Measurements from ENCODE around the gene NDUFB2.
"Not testable (repeated sequence)": the region's sequence is repeated elsewhere in the genome, so short reads cannot be mapped to it uniquely, and the experiment has no call there.

NDUFB2 gene

DNA sequence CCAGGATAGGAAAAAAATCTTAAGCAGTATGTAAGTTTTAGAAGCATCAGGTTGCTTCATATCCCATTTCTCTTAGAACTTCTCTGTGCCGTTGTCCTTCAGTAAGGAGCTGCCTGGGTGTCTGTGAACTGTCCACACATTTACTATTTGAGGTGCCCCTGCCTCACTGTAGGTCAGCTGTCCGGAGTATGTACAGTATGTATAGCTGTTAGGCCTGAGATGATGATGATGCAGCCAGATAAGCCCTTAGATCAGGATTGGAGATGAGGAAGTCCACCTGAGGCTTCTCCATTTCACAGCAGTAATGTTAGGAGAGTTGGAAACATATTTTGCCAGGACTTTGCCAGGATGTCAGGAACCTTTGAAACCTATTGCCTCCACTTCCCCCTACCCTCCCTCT, 7.7 kb downstream of the NDUFB2 start:
- TF ChIP-seq CTCF (IDR thresholded peaks at IDR 0.05; ENCODE audit: low read depth, low read length) = no peak
- no peak for DNase-seq (ENCODE audit: low read depth in 2 of 2)
- H3K4me3 ChIP-seq (replicated peaks in 1 of 2; ENCODE audit: low read depth in 2 of 2, low read length in 2 of 2) = no peak overlapping the region

DNA sequence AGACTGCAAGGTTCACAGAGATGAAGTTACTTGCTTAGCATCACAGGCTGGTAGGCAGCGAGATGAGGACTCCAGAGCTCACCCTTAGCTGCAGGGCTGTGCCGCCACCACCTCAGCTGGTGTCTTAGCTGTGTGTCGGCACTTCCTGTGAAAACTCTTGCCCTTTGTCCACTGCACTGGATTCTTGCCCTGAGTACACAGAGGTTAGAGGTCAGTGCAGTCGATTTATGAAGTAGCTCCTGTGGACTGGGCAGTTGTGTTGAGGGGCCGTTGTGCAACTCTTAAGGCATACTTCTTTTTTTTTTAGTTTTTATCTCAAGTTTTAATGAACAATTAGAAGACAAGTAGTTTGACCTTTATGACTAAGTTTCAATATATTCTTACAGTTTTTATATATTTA, 10.6 kb downstream of the NDUFB2 start:
- no peak overlapping the region for H3K4me3 ChIP-seq (replicated peaks in 1 of 2; ENCODE audit: low read depth in 2 of 2, low read length in 2 of 2)
- no peak for TF ChIP-seq CTCF (IDR thresholded peaks at IDR 0.05; ENCODE audit: low read depth, low read length)
- no peak for DNase-seq (ENCODE audit: low read depth in 2 of 2)

DNA sequence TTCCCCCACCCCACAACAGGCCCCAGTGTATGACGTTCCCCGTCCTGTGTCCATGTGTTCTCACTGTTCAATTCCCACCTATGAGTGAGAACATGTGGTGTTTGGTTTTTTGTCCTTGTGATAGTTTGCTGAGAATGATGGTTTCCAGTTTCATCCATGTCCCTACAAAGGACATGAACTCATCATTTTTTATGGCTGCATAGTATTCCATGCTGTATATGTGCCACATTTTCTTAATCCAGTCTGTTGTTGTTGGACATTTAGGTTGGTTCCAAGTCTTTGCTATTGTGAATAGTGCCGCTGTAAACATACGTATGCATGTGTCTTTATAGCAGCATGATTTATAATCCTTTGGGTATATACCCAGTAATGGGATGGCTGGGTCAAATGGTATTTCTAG, 12.3 kb downstream of the NDUFB2 start:
- not testable (repeated sequence) for DNase-seq (ENCODE audit: low read depth in 2 of 2); H3K4me3 ChIP-seq (replicated peaks in 1 of 2; ENCODE audit: low read depth in 2 of 2, low read length in 2 of 2)

DNA sequence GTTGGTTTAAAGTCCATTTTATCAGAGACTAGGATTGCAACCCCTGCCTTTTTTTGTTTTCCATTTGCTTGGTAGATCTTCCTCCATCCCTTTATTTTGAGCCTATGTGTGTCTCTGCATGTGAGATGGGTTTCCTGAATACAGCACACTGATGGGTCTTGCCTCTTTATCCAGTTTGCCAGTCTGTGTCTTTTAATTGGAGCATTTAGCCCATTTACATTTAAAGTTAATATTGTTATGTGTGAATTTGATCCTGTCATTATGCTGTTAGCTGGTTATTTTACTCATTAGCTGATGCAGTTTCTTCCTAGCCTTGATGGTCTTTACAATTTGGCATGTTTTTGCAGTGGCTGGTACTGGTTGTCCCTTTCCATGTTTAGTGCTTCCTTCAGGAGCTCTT, 15.9 kb downstream of the NDUFB2 start:
- DNase-seq (ENCODE audit: low read depth in 2 of 2); H3K4me3 ChIP-seq (replicated peaks in 1 of 2; ENCODE audit: low read depth in 2 of 2, low read length in 2 of 2): not testable (repeated sequence)

- no peak overlapping the region for H3K4me3 ChIP-seq (replicated peaks in 1 of 2; ENCODE audit: low read depth in 2 of 2, low read length in 2 of 2)
- DNase-seq (ENCODE audit: low read depth in 2 of 2) = no peak
- TF ChIP-seq CTCF (IDR thresholded peaks at IDR 0.05; ENCODE audit: low read depth, low read length) = no peak
These were observed 18.0 kb downstream of the NDUFB2 start for GRCh38 chr7:140714331-140715040.

DNA sequence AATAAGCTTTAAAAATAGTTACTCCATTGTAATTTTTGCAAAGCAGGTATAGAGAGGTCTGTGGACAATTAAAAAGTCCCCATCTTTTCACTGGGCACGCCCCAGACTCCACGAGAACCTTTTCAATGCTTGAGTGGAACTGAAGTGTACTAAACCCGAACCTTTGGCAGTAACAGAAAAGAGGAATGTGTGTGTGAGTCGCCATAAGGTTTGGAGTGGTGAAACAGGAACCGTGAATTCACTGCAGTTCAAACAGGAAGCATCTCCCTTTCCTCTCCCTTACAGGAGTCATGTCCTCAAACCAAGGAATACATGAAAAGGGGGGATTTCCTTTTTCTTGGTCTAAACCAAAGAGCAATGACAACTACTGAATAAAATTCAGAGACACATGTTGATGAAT, 23.2 kb downstream of the NDUFB2 start:
- peak; percentile 38 to 52 for DNase-seq (ENCODE audit: low read depth in 2 of 2)
- H3K4me3 ChIP-seq (replicated peaks in 1 of 2; ENCODE audit: low read depth in 2 of 2, low read length in 2 of 2) = no peak overlapping the region
- TF ChIP-seq CTCF (IDR thresholded peaks at IDR 0.05; ENCODE audit: low read depth, low read length) = no peak

DNA sequence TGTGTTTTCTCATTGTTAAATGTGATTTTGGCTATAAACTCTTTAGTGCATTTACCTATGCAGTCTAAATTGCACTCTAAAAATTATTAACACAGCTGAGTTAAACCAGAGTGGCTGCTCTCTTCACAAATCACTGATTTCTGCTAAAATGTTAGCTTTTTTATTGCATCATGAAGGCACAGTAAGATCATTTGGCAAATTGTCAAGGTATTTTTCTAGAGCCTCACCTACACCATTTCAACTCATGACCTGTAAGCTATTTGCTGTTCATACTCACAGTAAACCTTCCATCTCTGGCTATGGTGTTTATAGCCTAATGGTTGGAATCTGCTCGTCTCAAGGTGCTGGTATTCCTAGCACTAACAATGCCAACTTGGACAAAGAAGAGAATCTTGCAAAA, 25.7 kb downstream of the NDUFB2 start:
- no peak for DNase-seq (ENCODE audit: low read depth in 2 of 2)
- no peak overlapping the region for H3K4me3 ChIP-seq (replicated peaks in 1 of 2; ENCODE audit: low read depth in 2 of 2, low read length in 2 of 2)
- TF ChIP-seq CTCF (IDR thresholded peaks at IDR 0.05; ENCODE audit: low read depth, low read length) = no peak

DNA sequence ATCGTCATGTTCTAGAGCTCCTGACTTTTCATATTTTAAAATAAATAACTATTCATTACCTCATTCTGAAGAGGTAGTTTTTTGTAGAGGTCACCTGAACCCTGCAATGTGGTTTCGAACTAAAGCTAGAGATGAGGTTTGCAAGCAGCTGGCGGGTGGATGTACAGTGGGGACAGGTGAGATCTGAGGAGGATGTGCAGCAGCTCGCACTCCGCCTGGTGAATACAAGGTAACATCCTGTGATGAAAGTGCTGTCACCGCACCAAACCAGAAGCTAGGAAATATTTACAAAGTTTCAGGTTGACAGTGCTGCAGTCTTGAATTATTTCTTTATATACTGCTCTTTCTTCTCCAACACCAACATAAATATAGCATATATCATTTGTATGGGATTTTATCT, 26.5 kb downstream of the NDUFB2 start:
- no peak for DNase-seq (ENCODE audit: low read depth in 2 of 2)
- no peak overlapping the region for H3K4me3 ChIP-seq (replicated peaks in 1 of 2; ENCODE audit: low read depth in 2 of 2, low read length in 2 of 2)
- TF ChIP-seq CTCF (IDR thresholded peaks at IDR 0.05; ENCODE audit: low read depth, low read length) = no peak
